ENCODE results near the gene ZP1. TPM values are rescaled to one million over a fixed set of nuclear protein-coding genes. Genes with fewer than 3 reads are reported as not detected.

Gene ZP1
- total RNA-seq, 2 experiments from 2014 or later: 0.20 TPM; not detected in 1

DNA sequence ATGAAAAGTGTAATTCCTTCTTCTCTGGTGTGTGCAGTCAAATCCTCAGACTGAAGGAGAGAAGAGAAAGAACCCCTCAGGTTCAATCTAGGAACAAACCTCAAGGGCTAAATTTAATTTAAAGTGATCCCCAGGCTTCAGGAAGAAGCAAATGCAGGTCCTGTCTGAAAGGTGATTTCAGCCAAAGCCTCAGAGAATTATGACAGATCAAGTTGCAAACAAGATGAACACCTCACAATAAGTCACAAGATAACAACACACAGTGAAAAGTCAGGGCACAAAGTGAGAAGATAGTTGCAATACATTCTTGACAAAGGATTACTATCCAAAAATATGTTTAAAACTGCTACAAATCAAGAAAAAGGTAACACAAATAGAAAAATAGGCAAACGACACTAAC is 11.8 kb downstream of the ZP1 start:
- Mint-ChIP-seq H3K9me3 (no peaks in the 10 kb centered on the region), H3K4me1 (ENCODE audit: low read depth) (no peaks in the 10 kb centered on the region)

DNA sequence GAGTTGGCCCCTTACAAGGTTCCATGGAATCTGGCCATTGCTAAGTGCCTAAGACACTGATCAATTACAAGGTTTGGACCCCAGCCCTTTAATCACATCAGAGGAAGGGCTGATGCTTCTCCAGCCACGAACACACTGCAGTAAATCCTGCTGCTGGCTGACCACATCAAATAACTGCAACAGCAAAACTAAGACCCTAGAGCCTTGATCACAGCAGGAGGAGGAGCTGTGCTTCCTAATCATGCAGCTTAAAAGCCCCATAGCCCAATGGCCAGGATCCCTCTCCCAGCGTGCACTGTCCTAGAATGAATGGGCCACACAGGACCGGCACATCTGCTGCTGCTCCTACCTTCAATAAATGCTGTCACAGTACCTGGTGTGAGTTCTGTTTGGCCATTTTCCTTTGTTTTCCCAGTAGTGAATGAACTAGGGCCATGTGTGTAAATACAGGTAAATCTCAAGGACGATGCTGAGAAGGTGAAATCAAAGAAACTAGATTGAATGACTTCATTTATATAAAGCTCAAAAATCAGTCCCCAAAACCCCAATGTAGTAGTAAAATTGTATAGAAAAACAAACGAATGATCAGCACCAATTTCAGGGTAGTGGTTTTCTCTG is 12.7 kb downstream of the ZP1 start:
- H3K27me3 Mint-ChIP-seq: no peaks in the 10 kb centered on the region
- H3K4me3 ChIP-seq (ENCODE audit: low read length): no peak overlapping the region
- H3K4me1 ChIP-seq (ENCODE audit: insufficient read depth, low read length): no peaks in the 10 kb centered on the region
- no peak overlapping the region for H3K27ac ChIP-seq (ENCODE audit: low read depth in 1 of 2, low read length in 2 of 2)
- ChIA-PET CTCF (no interaction called here), POLR2A (no interaction called here)
- no peaks in the 10 kb centered on the region for H3K27me3 ChIP-seq (ENCODE audit: control insufficient read depth in 1 of 2, insufficient read depth in 2 of 2, low read length in 2 of 2)
- intact Hi-C loops (cut with DNase I, micrococcal nuclease): no loop called here
- no peak for ATAC-seq (ENCODE audit: poor library complexity)
- H3K4me3 Mint-ChIP-seq: no peak overlapping the region
- TF ChIP-seq, protein P1, sequence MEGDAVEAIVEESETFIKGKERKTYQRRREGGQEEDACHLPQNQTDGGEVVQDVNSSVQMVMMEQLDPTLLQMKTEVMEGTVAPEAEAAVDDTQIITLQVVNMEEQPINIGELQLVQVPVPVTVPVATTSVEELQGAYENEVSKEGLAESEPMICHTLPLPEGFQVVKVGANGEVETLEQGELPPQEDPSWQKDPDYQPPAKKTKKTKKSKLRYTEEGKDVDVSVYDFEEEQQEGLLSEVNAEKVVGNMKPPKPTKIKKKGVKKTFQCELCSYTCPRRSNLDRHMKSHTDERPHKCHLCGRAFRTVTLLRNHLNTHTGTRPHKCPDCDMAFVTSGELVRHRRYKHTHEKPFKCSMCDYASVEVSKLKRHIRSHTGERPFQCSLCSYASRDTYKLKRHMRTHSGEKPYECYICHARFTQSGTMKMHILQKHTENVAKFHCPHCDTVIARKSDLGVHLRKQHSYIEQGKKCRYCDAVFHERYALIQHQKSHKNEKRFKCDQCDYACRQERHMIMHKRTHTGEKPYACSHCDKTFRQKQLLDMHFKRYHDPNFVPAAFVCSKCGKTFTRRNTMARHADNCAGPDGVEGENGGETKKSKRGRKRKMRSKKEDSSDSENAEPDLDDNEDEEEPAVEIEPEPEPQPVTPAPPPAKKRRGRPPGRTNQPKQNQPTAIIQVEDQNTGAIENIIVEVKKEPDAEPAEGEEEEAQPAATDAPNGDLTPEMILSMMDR (IDR thresholded peaks at IDR 0.05): no peak
- H3K36me3 ChIP-seq (ENCODE audit: insufficient read depth, low read length): peaks cover 30% of the 10 kb centered on the region
- peaks cover 76% of the 10 kb centered on the region for H3K36me3 Mint-ChIP-seq (ENCODE audit: low read depth)
- H3K27ac Mint-ChIP-seq: no peak overlapping the region
- no peaks in the 10 kb centered on the region for H3K9me3 Mint-ChIP-seq
- H3K4me1 Mint-ChIP-seq (ENCODE audit: low read depth): no peaks in the 10 kb centered on the region
- H3K9me3 ChIP-seq (ENCODE audit: control insufficient read depth in 1 of 2, insufficient read depth in 1 of 2, low read length in 2 of 2): no peaks in the 10 kb centered on the region
- DNase-seq: no peak

More for the DNA sequence above, 11.8 kb downstream of the ZP1 start:
- intact Hi-C loops (cut with DNase I, micrococcal nuclease): no loop called here
- ChIA-PET POLR2A (no interaction called here), CTCF (interaction anchor here (1.5 kb wide), 1 partner anchor 49 kb away, joined by 3 read pairs; no protein-coding TSS in a partner anchor)
- no peak overlapping the region for H3K27ac ChIP-seq (ENCODE audit: low read depth in 1 of 2, low read length in 2 of 2)
- no peak for ATAC-seq (ENCODE audit: poor library complexity)
- H3K4me1 ChIP-seq (ENCODE audit: insufficient read depth, low read length): no peaks in the 10 kb centered on the region
- DNase-seq: no peak
- H3K9me3 ChIP-seq (ENCODE audit: control insufficient read depth in 1 of 2, insufficient read depth in 1 of 2, low read length in 2 of 2): no peaks in the 10 kb centered on the region
- H3K36me3 Mint-ChIP-seq (ENCODE audit: low read depth): peaks cover 69% of the 10 kb centered on the region
- no peaks in the 10 kb centered on the region for H3K27me3 ChIP-seq (ENCODE audit: control insufficient read depth in 1 of 2, insufficient read depth in 2 of 2, low read length in 2 of 2)
- H3K4me3 Mint-ChIP-seq: no peak overlapping the region
- H3K27ac Mint-ChIP-seq: no peak overlapping the region
- H3K4me3 ChIP-seq (ENCODE audit: low read length): no peak overlapping the region
- TF ChIP-seq, protein P1 (IDR thresholded peaks at IDR 0.05): no peak
- H3K27me3 Mint-ChIP-seq: no peaks in the 10 kb centered on the region
- peaks cover 30% of the 10 kb centered on the region for H3K36me3 ChIP-seq (ENCODE audit: insufficient read depth, low read length)

DNA sequence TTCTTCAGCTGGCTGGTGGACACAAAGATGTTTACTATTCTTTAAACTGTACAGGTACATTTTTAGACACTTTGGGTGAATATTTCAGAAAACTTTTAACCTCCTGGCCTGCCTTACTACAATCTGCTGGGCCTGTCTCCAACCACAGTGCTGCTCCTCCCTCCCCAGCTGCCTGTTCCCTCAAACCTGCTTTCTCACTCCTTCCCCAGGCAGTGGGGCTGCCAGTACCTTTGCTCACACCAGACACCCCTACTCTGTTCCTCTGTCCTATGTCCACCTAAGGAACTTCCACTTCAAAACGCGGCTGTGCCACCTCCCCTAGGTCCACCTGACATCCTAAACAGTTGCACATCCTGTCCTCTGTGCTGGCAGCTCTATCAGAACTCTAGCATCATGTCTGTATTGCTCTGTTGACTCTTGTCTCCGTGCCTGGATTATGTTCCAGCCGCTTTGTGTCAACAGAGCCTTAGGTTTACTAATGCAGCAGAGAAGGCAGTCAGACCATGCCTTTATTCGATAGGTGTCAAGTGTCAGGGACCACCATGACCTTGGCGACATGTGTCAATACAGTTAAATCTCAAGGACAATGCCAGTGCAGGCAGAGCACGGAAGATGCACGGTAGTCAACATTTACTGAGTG is 13.4 kb downstream of the ZP1 start:
- no peaks in the 10 kb centered on the region for H3K9me3 Mint-ChIP-seq
- DNase-seq: no peak
- peaks cover 79% of the 10 kb centered on the region for H3K36me3 Mint-ChIP-seq (ENCODE audit: low read depth)
- Histone ChIP-seq H3K27ac (ENCODE audit: low read depth in 1 of 2, low read length in 2 of 2) (no peak overlapping the region), H3K9me3 (ENCODE audit: control insufficient read depth in 1 of 2, insufficient read depth in 1 of 2, low read length in 2 of 2) (no peaks in the 10 kb centered on the region), H3K36me3 (ENCODE audit: insufficient read depth, low read length) (peaks cover 30% of the 10 kb centered on the region), H3K27me3 (ENCODE audit: control insufficient read depth in 1 of 2, insufficient read depth in 2 of 2, low read length in 2 of 2) (no peaks in the 10 kb centered on the region), H3K4me1 (ENCODE audit: insufficient read depth, low read length) (no peaks in the 10 kb centered on the region), H3K4me3 (ENCODE audit: low read length) (no peak overlapping the region)
- no peak overlapping the region for H3K4me3 Mint-ChIP-seq
- TF ChIP-seq, protein P1 (IDR thresholded peaks at IDR 0.05): no peak
- POLR2A ChIA-PET: no interaction called here
- CTCF ChIA-PET: no interaction called here
- H3K4me1 Mint-ChIP-seq (ENCODE audit: low read depth): no peaks in the 10 kb centered on the region
- no peaks in the 10 kb centered on the region for H3K27me3 Mint-ChIP-seq
- intact Hi-C loops (cut with DNase I, micrococcal nuclease): no loop called here
- H3K27ac Mint-ChIP-seq: no peak overlapping the region
- ATAC-seq (ENCODE audit: poor library complexity): no peak

All from CD4-positive, alpha-beta T cell (primary cell).